Kidney epithelial cell (primary cell): ENCODE measurements around the gene CRHR2. TPM values are rescaled to one million over a fixed set of nuclear protein-coding genes. Genes with fewer than 3 reads are reported as not detected.
"Not testable (repeated sequence)": the region's sequence is repeated elsewhere in the genome, so short reads cannot be mapped to it uniquely, and the experiment has no call there.

ENCODE experiments used
- DNase-seq: peaks from one replicate; pipeline ENCODE4 v3.0.0-alpha.2; 2010; ENCODE audit warnings: low read depth
- H3K27me3 ChIP-seq: 2 replicates; pipeline ENCODE4 v1.6.0; 2011; ENCODE audit warnings: low read length; ENCODE audit not compliant: control insufficient read depth, insufficient read depth
- H3K36me3 ChIP-seq: 2 replicates; pipeline ENCODE4 v1.5.1; 2011; ENCODE audit warnings: low read length; ENCODE audit not compliant: control insufficient read depth, insufficient read depth
- H3K4me3 ChIP-seq: 2 replicates; pipeline ENCODE4 v1.5.1; 2011; ENCODE audit warnings: low read depth, mild to moderate bottlenecking, control low read depth, low read length
- total RNA-seq: library from RNA; depleted of rRNA; stranded (reverse); fragments of >200 nt; gene quantifications from 2 replicates; pipeline ENCODE4 v1.2.3, GENCODE V29; 2015
- TF ChIP-seq, protein P1 (sequence below): IDR thresholded peaks from 2 replicates; pipeline ENCODE4 v1.5.1; 2011; ENCODE audit warnings: mild to moderate bottlenecking, moderate library complexity, low read length, control low read depth, inconsistent platforms; ENCODE audit not compliant: insufficient read depth, poor library complexity, severe bottlenecking

Gene CRHR2
- total RNA-seq, 1 donor from 2014 or later = not detected

DNA sequence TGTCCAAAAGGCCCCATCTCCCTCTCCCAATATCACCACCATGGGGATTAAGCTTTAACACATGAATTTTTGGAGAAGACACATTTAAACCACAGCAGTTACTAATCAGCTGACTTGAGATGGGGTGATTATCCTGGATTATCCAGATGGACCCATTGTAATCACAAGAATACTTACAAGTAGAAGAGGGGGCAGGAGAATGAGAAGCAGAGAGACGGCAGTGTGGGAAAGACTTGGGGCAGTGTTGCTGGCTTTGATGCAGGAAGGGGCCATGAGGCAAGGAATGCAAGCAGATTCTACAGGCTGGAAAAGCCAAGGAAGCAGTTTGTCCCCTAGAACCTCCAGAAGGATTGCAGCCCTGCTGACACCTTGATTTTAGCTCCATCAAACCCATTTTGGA, 39.0 kb upstream of the CRHR2 start:
- H3K4me3 ChIP-seq = no peak overlapping the region
- H3K27me3 ChIP-seq = peaks cover 3% of the 10 kb centered on the region
- no peak for DNase-seq
- TF ChIP-seq, protein P1, sequence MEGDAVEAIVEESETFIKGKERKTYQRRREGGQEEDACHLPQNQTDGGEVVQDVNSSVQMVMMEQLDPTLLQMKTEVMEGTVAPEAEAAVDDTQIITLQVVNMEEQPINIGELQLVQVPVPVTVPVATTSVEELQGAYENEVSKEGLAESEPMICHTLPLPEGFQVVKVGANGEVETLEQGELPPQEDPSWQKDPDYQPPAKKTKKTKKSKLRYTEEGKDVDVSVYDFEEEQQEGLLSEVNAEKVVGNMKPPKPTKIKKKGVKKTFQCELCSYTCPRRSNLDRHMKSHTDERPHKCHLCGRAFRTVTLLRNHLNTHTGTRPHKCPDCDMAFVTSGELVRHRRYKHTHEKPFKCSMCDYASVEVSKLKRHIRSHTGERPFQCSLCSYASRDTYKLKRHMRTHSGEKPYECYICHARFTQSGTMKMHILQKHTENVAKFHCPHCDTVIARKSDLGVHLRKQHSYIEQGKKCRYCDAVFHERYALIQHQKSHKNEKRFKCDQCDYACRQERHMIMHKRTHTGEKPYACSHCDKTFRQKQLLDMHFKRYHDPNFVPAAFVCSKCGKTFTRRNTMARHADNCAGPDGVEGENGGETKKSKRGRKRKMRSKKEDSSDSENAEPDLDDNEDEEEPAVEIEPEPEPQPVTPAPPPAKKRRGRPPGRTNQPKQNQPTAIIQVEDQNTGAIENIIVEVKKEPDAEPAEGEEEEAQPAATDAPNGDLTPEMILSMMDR = no peak
- H3K36me3 ChIP-seq = no peaks in the 10 kb centered on the region

- not testable (repeated sequence) for H3K27me3 ChIP-seq, H3K4me3 ChIP-seq, DNase-seq, H3K36me3 ChIP-seq
Measured at GRCh38 chr7:30719434-30719833, 37.2 kb upstream of the CRHR2 start.

DNA sequence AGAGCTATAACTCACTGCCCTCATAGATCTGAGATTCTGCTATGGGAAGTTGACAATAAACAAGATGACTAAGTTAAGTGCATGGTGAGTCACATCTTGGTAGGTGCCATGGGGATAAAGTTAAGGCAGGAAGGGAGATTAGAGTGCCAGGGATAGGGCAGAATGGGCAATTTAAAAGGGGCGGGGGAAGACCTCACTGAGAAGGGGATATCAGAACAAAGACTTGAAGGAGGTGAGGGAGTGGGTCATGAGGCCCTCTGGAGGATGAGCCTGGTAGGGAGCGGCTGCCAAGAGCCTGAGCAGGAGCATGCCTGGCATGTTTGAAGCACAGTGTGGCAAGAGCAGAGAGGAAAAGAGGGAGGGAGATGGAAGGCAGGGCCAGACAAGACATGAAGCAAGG, 34.9 kb upstream of the CRHR2 start:
- no peaks in the 10 kb centered on the region for H3K27me3 ChIP-seq
- TF ChIP-seq, protein P1 = no peak
- DNase-seq = no peak
- no peak overlapping the region for H3K4me3 ChIP-seq
- H3K36me3 ChIP-seq = no peaks in the 10 kb centered on the region

- no peak overlapping the region for H3K4me3 ChIP-seq
Measured at GRCh38 chr7:30714129-30714528, 31.9 kb upstream of the CRHR2 start.

DNA sequence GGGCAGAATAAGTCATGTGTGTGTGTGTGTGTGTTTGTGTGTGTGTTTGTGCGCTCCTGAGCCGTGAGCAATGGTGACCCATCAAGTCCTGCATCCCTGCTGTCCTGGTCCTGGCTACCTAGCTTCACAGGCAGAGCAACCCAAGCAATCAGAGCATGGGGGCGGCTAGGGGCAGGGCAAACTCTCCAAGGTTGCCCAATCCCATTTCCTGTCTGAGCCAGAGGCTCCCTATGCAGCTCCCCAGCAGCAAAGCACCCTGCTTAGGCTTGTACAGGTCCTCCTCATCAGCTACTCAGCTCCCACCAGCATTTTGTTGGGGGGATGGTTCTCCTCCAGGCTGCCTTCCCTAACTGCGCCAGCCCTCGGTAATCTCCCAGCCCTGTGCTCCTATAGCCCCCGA, 31.1 kb upstream of the CRHR2 start:
- TF ChIP-seq, protein P1 = no peak
- Histone ChIP-seq H3K27me3 (no peaks in the 10 kb centered on the region), H3K36me3 (no peaks in the 10 kb centered on the region), H3K4me3 (no peak overlapping the region)
- no peak for DNase-seq

More at GRCh38 chr7:30714129-30714528, 31.9 kb upstream of the CRHR2 start:
- Histone ChIP-seq H3K36me3 (no peaks in the 10 kb centered on the region), H3K27me3 (no peaks in the 10 kb centered on the region)
- TF ChIP-seq, protein P1 = no peak
- DNase-seq = no peak

- TF ChIP-seq, protein P1 = no peak
- no peak for DNase-seq
- no peak overlapping the region for H3K4me3 ChIP-seq
- H3K27me3 ChIP-seq = peaks cover 4% of the 10 kb centered on the region
- no peaks in the 10 kb centered on the region for H3K36me3 ChIP-seq
Measured at GRCh38 chr7:30710669-30711068, 28.4 kb upstream of the CRHR2 start.
